ENCODE measurements around the gene SRGAP1.
"Not testable (repeated sequence)": the region's sequence is repeated elsewhere in the genome, so short reads cannot be mapped to it uniquely, and the experiment has no call there.

Gene SRGAP1

DNA sequence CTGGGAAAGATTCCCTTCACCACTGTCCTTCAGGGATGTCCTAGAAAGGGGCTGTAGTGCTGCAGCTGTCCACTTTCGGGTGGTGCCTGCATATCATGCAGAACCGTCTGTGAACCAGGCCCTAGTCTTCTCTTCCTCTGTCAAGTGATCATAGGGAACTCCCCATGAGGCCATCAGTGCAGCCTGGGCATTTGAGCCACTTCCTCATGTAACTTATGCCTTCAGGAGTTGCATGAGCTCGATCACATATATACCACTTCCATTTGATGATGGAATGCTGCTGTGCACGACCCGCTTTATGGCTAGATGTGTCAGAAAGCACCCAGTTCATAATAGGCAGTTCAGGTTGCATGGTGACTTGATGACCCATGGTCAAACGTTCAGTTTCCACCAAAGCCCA lies 287.0 kb downstream of the SRGAP1 start:
- not testable (repeated sequence) for DNase-seq

DNA sequence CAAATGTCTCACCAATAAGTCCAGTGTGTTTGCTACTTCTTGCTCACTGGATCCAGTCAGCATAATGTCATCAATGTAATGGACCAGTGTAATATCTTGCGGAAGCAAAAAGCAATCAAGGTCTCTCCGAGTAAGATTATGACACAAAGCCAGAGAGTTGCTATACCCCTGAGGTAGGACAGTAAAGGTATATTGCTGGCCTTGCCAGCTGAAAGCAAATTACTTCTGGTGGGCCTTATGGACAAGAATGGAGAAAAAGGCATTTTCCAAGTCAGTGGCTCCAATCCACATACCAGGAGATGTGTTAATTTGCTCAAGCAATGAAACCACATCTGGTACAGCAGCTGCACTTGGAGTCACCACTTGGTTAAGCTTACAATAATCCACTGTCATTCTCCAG lies 288.2 kb downstream of the SRGAP1 start:
- not testable (repeated sequence) for DNase-seq

DNA sequence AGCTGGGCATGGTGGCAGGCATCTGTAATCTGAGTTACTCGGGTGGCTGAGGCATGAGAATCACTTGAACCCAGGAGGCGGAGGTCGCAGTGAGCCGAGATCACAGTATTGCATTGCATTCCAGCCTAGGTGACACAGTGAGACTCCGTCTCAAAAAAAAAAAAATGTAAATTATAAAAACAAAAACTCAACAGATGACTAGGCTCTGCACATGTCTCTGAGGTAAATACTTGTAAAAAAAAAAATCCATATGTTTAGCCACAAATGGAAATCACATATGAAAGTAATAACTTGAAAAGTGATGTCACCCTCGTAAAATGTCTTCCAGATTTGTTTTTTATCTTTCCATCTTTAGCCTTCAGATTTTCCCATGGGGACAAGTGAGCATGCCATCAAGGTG lies 292.6 kb downstream of the SRGAP1 start:
- DNase-seq = no peak

DNA sequence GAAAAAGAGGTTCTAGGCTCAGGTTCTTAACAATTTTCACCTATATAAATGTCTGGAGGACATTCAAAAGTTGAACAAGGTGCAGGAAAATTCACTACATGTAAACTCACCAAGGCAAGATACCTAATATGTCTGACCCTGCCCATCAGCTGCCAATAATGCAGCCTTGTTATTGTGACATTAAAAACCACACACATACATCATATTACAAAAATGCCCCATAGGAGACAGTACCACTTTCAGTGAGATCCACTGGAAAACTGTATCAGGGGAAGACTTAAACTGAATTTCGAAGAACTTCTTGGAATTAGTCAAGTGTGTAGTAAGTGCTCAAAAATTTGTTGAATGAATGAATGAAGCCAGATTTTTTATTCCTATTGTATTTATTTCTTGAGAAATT lies 294.5 kb downstream of the SRGAP1 start:
- DNase-seq = no peak

DNA sequence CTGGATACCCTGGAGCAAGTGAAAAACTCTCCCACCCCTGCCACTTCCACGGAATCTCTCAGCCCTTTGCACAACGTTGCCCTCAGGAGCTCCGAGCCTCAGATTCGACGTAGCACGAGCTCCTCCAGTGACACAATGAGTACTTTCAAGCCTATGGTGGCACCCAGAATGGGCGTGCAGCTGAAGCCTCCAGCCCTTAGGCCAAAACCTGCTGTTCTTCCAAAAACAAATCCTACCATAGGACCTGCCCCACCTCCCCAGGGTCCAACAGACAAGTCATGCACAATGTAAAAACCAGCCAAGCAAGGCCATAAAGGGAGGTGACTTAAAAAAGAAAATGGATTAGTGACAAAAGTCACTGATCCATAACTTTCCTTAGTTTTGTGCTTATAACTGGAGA lies 297.9 kb downstream of the SRGAP1 start:
- no peak for DNase-seq

DNA sequence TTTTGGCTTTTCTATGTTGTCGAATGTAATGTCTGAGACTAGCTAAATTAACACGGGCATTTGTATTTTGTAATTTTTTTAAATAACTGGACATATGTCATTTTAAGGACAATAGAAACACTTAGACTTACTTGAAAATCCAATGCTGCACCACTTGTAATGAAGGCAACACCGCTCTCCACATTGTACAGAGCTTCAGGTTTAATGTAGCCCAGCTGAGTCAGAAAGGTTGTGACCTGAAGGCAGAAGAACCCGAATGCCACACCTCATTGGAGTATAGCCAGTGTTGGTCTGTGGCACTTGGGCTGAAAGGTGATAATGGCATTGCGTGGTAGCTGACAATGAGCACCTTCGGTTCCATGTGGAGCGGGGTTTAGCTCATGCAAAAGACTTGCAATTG lies 298.3 kb downstream of the SRGAP1 start:
- no peak for DNase-seq

DNA sequence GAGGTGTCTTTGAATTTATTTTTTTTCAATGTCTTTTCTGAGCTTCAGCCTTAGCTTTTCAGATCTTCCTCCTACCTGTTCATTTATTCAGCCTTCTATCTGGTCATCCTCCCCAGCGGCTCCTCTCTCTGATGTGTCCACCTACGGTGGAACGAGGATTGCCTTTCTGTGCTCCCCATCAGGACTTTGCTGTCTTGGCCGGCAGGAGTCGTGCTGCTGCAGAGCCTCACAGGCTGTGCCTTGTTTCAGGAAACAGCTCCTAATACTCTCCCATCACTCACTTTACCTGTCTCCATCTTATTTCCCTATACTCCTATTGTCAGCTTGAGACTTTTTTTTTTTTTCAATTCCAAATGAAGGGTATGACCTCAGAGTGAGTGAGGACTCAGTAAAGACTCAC lies 300.7 kb downstream of the SRGAP1 start:
- no peak for DNase-seq

DNA sequence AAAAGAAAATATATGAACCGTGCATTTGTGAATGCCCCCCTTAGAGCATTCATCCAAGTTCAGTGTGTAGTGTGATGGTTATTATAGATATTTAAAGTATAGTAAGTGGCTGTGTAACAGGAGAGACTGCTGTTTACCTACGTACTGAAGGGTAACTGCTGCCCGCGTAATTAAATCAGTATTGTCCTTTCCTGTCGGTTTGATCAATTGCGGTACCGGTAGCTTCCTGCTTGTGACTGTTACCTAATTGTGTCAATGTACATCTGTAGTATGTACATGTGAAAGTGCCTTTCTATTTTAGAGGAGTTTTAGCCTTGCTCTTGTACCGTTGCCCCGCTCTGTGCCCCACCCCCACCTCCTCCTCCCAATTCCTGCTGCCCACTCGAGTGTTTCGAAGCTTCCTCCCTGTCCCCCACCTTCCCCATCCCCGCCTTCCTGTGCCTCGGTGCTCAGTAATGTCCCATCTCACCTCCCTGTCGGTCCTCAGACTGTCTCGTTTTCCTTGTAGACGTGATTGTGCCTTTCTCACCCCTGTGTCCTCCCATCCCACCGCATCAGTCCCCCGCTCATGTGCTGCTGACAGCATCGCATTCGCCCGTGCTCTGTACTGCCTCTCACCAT lies 302.6 kb downstream of the SRGAP1 start:
- DNase-seq = no peak

DNA sequence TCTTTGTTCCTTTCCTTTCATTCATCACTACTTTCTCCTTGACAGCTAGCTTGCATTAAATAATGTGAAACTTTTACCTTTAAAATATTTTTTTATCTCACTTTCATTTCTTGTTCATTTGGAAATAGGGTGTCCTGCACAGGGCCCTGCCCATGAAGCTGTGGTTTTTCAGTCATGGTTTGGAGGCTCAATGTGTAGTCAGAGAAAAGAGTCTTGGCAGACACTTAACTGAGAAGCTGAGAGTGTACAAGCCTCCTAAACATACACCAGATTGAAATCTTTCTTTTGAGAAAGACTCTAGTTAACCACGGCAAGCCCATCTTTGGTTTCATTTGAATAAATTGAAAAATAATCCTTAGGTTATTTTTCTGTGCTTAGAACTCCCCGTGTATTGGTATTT lies 303.4 kb downstream of the SRGAP1 start:
- no peak for DNase-seq

DNA sequence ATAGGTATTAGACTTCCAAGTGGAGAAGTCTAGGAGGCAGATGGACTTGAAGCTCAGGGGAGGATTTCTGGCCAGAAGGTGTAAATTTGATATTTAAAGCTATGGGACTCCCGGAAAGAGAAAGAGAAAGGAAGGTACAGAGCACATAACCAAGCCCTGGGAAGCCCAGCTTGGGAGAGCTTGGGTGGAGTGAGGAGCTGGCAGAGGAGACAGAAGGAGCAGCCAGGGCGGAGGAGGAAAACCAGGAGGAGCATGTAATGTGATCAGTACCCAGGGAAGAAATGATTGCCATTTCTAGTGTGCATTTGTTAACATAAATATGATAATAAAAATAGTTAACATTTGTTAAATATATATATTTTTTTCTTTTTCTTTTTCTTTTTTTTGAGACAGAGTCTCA lies 310.2 kb downstream of the SRGAP1 start:
- DNase-seq = no peak

DNA sequence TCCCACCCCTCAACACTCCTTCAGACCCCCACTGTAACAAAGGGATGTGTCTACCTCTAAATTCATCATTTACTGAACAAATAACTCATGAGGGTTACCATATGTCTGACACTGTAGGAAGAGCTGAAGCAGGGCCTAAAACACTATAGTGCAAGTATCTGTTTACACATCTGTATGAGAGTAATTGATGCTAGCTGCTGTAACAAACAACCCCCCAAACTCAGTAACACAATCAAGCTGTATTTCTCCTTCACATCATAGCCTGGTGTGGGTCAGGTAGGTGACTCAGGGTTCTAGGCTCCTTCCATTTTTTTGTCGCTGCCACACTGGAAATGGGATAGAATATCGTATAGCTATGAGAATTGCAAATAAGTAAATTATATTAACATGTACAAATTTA lies 312.6 kb downstream of the SRGAP1 start:
- DNase-seq = no peak

DNA sequence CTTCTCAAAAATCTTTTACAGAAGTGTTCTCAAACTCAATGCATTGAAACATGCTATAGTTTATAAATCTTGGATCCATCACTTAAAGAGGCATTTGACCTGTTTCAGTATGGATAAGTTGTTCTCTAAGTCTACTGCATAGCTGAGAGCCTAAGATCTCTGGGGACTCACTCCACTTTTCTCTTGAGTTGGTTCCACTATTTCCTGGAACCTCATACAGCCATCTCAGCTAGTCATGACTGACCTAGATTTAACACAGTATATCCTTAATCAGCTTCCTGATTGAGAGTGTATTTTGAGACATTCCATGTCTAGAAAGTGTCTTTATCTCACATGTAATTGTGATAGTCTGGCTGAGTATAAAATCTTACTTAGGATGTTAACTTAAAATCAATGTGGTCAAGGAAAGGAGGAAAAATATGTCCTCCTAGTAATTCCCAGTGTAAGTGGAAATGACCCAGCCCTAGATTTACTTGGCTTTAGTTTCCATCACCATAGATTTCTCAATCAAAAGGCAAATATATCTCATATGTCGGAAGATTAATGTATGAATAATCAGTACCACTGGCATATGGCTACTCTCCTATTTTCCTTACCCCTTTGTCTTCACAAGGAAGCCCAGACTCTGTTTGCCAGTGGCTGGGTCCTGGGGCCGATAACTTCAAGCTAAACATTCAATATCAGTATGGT lies 315.7 kb downstream of the SRGAP1 start:
- no peak for DNase-seq

DNA sequence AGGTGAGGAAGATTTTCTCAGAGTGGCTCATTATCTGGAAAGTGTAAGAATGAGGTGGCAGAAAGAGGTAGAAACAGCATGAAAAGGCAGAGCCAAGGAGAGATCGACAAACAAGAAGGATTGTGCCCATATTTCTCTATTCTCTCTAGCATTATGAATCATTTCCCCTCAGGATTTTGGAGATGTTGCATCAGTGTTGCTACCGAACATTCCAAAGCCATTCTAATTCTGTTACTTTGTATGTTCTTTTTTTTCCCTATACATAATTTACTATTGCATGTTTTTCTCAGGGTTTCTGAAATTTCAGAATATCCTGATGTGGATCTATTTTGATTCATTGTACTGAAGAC lies 316.2 kb downstream of the SRGAP1 start:
- DNase-seq = no peak

DNA sequence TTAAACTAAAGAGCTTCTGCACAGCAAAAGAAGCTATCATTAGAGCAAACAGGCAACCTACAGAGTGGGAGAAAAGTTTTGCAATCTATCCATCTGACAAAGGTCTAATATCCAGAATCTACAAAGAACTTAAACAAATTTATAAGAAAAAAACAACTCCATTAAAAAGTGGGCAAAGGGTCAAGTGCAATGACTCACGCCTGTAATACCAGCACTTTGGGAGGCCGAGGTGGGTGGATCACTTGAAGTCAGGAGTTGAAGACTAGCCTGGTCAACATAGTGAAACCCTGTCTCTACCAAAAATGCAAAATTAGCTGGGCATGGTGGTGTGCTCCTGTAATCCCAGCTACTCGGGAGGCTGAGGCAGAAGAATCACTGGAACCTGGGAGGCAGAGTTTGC lies 322.1 kb downstream of the SRGAP1 start:
- DNase-seq = not testable (repeated sequence)

DNA sequence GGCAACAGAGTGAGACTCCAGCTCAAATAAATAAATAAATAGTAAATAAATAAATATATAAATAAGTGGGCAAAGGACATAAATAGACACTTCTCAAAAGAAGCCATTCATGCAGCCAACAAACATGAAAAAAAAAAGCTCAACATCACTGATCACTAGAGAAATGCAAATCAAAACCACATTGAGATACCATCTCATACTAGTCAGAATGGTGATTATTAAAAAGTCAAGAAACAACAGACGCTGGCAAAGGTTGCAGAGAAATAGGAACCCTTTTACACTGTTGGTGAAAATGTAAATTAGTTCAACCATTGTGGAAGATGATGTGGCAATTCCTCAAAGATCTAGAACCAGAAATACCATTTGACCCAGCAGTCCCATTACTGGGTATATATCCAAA lies 322.5 kb downstream of the SRGAP1 start:
- DNase-seq = not testable (repeated sequence)

DNA sequence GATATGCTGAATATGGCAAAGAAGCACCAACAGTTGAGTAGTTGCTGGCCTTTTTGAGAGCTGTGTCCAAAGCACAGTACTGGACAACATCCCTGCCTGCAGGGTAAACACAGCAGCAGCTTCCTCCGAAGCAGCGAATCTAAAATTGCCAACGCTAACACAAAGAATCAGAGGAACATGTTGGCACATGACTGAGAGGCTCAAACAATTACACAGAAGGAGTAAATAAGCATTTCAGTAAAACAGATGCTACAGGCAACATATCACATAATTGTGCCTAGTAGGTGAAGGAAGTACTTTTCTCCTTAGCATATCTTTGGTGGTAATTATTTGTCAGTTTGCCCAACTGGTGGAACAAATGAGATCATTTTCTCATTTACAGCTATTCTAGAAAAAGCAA lies 325.5 kb downstream of the SRGAP1 start:
- no peak for DNase-seq

DNA sequence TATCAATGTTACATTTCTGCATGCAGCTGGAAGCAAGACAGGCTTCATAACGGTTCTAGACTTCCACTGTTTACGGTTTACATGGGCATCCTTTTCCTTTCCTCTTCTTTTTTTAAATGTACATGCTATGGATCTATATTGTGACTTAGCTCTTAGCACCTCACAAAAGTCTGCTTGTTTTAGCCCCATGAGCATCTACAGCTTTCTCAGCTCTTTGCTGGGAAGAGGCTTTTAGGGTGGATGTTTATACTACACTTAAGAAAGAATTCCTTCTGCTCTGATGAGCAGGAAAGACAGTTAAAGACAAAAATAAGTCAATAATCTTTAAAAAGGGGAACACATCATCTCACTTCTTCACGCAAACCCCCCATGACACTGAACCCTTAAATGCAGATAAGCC lies 326.2 kb downstream of the SRGAP1 start:
- DNase-seq = no peak

DNA sequence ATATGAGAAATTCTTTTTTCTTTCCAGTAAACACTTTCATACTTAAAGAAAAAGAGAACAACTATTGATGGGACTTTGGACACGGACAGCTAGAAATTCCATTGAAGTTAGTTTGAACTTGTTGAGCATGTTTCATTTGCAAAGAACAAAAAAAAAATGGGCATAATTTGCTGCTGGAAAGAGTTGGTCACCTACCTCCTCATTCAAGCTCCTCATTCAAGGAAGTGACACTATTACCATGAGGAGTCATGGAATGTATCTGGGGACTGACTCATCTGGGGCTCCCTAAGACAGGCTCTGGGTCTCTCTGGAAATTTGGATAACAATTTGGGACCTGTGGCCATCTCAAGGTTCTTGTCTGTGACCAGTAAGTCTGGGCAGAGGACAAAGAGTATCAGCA lies 327.2 kb downstream of the SRGAP1 start:
- no peak for DNase-seq

DNA sequence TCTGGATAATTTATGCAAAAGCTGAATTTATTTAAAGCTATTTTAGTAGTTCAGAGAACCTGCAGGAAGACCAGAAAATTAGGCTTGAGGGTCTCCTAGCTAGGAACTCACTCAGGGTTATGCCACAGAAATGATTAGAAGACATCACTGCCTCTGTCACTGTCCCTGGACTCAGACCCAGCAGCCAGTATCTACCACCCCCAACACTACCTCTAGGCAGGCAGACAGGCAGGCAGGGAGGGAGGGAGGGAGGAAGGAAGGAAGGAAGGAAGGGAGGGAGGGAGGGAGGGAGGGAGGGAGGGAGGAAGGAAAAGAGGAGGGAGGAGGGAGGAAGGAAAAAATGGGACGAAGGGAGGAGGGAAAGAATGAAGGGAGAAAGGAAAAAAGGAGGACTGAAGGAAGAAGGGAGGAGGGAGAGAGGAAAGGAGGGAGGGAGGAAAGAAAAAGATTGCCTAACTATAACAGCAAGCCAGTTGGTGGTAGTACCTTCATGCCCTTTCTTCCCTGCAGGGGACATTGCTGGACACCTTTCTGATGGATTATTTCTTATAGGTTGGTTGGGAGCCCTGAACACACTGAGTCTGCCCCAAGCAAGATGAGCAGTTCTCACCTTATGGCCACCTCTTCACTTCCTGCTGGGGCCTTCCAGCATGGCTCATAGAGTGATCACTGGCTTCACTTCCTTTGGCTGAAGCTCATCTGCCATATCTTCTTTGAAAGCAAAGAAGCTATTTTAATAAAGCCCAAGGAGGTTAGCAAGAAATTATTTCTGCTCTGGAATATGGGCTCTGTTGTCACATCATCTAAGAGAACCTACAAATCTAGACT lies 327.9 kb downstream of the SRGAP1 start:
- DNase-seq = no peak

DNA sequence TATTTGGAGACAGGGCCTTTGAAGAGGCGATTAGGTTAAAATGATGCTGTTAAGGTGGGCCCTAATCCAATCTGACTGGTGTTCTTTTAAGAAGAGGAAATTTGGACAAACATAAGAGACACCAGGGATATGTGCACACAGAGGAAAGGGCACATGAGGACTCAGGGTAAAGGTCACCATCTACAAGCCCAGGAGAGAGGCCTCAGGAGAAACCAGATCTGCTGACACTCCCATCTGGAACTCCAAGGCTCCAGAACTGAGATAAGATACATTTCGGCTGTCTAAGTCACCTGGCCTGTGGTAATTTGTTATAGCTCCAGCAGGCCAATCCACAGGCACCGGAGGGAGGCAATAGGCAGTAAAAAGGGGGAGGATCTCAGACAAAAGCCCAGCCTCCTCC lies 329.0 kb downstream of the SRGAP1 start:
- no peak for DNase-seq

DNA sequence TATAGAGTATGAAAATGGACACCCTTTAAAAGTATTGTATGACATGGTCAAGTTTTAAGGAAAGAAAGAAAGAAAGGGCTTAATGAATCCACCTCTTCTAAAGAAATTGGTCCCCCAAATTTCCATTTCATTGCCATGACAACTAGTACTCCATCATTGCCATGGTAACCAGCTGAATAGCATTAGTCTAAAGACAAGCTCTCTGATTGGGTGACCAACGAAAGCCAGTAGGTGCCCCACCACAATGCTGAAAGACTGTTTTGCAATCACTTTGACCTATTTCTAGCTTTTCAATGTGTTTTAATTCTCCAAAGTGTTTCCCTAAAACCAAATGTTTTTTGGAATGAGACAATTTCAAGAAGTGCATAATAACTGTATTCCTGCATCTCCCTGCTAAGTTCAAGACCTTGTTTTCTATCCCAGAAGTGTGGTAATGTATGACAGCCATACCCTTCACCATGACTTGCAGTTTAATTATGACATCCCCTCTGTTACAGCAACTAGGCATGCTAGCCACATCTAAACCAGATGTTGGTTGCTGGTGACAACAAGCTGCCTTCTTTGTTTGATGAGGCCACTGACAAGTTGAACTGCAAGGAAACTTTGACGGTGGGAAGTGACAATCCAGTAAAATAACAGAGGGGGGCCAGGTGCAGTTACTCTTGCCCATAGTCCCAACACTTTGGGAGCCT lies 330.9 kb downstream of the SRGAP1 start:
- no peak for DNase-seq

DNA sequence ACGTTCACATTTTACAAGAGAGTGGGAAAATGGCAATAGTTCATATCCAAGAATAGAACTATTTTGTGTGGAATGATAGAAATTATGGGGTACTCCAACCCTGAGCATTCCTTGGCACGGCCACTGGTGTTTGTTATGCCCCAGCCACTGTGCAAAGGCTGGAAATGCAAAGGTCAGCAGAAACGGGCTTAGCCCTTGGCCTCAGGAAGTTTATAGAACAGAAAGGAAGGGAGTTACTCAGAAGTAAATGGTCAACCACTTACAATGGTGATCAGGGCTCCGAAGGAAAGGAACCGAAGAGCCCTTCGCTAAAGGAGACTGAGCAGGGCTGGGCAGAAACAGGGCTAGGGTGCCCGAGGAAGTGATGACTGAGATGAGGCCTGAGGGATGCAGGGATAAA lies 332.5 kb downstream of the SRGAP1 start:
- no peak for DNase-seq

DNA sequence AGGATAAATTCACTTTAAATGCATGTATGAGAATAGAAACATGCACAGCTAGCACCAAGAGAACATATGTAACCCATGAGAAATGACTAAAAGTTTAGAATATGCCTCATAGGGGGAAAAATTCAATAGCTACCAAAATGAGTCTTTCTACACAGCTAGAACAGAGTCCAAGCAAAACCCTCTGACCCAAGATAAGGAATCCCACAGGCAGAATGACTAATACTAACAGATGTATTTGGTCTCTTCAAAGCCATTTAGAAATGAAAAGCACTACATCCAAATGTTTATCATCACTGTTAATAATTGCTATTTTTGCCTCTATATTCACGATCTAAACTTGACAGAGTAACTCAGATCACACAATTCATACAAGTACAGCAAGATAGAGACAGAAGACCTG lies 333.6 kb downstream of the SRGAP1 start:
- DNase-seq = no peak

DNA sequence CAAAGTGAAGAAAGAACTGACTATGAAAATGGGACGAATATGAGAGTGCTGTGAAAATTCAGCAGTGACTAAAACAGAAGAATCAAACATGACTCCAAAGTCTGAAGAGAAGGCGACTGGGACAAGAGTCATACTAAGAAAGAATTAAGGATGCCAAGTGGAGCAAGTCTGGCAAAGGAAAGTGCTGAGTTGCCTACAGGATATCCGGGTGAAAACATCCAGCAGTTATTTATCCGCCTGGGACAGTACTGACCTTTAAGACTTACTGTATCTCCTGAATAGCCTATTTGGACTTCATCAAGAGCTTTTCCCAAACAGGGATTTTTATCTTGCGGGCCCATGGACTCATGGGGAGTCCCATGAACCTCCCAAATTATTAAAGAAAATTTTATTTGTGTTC lies 336.5 kb downstream of the SRGAP1 start:
- DNase-seq = no peak
